Cerebellar cortex (tissue), 1 donor: Measurements from ENCODE around the gene SGF29.

ENCODE experiments used
- DNase-seq: peaks from one replicate; pipeline ENCODE4 v3.0.0-alpha.2; 2015; ENCODE audit warnings: low spot score

Gene SGF29

DNA sequence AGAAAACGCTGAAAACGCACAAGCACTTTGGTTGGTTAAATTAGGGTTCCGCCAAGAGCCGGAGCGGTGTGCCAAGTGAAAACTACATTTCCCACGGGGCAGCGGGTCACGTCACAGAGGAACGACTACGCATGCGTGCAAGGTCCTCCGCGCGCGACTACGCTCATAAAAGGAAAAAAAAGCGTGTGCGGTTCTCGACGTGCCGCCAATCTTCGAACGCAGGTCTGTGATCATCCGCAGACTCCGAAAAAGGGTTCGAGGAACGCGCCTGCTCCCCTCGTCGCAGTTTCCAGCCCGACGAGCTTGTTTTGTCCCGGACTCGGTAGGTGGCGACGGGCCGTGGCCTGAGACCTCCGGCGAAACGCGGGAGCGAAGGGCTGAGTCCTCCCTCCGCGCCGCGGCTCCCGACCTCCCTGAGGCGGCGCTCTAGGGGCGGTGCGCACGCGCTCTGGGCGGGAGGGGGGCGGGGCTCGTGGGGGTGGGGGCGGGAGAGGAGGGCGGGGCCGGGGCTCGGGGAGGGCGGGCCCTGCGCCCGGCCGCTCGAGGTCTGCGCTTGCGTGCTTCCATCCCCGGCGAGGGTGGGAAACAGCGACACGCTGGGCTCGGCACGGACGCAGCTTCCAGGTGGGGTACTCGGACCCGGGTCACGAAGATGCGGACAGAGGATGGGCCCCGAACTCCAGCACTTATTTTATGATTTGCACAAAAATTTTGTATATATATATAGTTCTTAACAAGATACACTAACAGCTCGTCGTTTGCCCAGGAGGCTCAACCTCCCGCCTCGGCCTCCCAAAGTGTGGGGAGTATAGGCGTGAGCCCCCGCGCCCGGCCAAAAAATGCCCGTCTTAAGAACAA lies at the start of gene SGF29:
Gene SGF29, plus strand, starts transcription at position 145 of the 858 bp plus-strand sequence. CDS start 27,150 bp downstream, outside the sequence.
- peak; percentile 93 for DNase-seq

DNA sequence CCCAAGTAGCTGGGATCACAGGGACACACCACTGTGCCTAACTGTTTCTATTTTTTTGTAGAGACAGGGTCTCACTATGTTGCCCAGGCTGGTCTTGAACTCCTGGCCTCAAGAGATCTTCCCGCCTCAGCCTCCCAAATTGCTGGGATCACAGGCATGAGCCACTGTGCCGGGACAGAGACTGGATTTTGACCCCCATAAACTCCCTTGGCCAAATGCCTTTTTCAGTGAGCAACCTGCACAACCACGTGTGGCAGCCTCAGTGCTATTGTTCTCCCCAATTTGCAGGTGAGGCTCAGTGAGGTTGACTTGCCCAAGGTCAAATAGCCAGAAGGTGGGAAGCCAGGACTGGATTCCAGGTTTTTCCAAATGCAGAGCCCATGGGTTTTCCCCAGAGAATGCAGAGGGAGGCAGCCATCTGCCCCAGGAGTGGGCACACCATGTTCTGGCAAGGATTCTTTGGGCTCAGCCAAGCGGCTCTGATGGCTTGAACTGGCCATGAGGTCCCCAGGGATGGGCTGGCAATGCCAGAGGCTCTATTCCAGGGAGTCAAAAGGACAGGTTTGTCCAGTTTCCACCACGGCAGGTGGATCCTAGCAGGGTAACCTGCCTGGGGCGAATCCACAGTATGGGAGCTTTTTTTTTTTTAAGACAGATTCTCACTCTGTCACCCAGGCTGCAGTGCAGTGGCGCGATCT lies 48.9 kb upstream of the SGF29 start:
- no peak for DNase-seq

DNA sequence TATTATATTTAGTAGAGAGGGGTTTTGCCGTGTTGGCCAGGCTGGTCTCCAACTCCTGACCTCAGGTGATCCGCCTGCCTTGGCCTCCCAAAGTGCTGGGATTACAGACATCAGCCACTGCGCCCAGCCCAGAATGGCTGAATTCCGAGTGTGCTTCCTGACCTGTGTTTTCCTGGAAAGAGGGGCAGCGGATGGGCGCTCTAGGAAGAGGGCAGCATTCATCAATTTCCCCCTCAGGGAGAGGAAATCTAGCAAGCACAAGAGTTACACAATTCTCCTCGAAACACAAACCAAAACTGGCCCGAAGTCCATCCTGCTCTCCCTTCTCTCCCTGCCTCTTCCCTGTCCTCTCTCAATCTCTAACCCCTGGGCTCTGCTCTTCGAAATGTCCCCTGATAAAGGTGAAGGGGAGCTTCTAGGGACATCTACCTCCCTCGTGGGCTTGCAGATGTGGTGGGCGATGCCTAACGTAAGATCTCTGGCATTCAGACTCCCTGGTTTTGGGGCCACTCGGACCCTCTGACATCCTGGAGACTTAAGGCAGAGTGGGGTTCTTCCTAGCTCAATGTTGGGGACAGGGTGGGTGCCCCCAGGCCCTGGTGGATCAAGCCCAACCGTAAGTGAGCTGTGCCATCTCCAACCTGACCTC lies 48.1 kb upstream of the SGF29 start:
- DNase-seq = no peak

DNA sequence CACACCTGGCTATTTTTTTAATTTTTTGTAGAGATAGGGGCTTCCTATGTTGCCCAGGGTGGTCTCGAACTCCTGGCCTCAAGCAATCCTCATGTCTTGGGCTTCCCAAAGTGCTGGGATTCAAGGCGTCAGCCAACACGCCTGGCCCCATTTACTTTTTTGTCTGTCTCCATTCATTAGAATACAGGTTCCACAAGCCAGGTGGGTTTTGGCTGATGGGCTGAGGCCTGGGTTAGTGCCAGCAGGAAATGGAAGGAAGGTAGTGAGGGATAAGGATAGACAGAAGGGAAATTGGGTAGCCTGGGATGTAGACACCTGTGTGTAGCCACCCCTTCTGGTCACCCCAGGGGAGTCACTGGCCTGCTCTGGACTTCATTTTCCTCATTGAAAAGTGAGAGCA lies 42.7 kb upstream of the SGF29 start:
- DNase-seq = no peak

DNA sequence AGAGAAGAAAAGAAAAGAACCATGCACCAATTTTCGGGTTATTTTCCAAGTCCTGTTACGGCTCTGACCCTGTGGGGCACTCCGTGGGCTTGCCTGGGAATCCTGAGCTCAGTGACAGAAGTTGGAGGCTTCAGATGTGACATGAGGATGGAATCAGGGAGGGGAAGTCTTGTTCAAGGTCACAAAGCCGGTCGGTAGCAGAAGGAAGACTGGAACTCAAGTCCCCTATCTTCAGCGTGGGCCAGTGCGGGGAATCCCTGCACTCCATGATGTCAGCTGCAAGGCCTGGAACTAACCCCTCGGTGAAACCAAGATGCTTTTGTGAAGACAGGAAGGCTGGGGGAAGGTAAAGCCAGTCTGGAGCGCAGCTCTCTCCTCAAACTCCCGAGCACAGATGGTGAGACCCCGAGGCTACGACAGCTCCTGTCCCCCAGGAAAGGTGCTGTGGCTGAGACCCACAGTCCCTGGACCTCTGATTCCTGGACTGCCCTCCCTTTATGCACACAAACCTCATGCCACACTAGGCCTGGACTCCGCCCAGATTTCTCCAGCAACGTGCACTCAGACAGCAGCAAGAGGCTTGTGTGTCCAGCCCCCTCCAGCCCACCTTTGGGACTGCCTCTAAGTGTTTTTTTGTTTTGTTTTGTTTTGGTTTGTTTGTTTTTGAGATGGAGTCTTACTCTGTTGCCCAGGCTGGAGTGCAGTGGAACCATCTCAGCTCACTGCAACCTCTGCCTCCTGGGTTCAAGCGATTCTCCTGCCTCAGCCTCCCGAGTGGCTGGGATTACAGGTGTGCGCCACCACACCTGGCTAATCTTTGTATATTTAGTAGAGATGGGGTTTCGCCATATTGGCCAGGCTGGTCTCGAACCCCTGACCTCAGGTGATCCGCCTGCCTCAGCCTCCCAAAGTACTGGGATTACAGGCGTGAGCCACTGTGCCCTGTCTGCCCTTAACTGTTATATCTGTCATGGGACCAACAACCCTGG lies 41.6 kb upstream of the SGF29 start:
- no peak for DNase-seq

DNA sequence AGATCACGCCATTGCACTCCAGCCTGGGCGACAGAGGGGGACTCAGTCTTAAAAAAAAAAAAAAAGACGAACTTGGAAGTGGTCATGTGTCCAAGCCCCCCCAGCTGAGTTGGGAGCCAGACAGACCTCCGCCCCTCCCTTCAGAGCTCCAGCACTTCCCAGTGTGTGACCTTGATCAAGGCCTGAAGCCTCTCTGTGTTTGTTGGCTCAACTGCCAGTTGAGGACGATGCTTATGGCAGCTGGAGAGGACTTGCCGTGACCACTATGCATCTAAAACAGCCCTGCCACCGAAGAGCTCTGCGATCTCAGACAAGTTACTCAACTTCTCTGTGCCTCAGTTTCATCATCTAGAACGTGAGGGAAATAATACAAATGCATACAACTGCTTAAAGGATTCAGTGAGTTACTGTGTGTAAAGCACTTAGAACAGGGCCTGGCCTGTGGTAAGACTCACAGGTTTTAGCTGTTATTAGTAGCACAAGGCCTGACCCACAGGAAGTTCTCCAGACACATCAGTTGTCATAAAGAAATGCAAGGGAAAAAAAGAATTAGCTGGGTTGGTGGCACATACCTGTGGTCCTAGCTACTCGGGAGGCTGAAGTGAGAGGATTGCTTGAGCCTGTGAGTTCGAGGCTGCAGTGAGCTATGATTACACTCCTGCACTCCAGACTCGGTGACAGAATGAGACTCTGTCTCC lies 40.1 kb upstream of the SGF29 start:
- DNase-seq = no peak

DNA sequence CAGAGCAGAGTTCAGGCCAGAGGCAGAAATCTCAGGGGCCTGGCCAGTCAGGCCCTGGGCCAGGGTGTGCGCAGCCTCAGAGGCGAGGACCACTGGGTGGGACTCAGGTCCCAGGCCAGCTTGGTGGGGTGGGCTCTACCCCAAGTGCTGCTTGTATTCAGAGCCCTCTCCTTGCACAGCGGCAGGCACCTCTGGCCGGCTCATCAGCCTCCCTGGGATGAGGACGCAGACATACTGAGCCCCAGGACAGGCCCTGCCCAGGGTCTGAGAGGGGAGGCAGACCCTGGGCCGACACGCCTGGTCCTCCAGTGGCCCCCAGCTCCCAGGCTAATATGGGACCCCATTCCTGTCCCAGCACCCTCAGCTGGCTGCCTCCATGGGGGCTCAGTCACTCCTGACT lies 39.5 kb upstream of the SGF29 start:
- no peak for DNase-seq

DNA sequence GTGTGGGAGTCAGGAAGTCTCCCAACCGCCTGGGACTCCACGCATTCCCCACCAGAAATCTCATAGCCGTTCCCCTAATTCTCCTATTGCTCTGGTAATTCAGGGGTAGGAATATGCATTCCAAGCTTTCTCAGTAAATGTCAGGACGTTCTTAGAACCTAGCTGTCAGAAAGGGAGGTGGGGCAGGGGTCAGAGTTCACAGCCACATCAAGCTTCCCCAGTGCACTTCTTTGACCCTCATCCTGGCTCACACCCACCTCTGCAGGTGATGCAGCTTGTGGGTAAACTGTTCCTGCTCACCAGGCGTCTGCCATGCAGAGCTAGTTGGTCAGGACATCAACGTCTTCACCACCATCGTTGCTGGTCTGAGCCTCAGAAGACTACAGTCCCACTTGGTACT lies 33.0 kb upstream of the SGF29 start:
- no peak for DNase-seq

DNA sequence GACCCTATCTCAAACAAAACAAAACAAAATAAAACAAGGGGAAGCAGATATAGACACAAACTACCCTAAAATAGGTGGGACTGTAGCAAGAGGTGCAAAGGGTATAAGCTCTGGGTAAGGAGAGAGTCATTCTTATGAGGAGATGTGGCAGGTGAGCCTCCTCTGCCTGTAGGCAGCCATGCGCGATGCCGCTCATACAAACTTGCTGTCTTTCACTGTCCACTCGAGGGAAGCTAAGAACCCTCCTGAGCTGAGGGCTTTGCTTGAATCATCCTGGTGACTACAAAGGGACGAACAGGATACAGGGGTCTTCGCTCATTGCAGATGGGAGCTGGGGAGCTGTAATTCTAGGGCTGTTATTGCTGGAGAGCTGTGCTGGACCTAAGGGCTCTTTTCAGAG lies 32.3 kb upstream of the SGF29 start:
- DNase-seq = no peak

DNA sequence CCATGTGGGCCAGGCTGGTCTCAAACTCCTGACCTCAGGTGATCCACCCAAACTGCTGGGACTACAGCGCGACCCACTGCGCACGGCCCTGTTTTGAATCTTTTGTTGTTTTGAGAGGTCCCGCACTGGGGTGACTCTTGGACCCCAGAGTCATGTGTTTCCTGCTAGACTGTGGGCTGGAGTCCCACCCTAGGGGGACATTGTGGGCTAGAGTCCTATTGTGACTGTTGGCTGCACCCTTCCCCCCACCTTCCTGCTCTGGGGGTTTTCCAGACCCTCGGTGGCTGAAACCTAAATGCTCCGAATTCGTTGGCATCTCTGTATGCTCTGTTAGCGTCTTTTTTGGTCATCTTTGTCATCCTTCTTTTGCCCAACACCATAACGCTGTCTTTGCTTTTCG lies 30.9 kb upstream of the SGF29 start:
- no peak for DNase-seq

DNA sequence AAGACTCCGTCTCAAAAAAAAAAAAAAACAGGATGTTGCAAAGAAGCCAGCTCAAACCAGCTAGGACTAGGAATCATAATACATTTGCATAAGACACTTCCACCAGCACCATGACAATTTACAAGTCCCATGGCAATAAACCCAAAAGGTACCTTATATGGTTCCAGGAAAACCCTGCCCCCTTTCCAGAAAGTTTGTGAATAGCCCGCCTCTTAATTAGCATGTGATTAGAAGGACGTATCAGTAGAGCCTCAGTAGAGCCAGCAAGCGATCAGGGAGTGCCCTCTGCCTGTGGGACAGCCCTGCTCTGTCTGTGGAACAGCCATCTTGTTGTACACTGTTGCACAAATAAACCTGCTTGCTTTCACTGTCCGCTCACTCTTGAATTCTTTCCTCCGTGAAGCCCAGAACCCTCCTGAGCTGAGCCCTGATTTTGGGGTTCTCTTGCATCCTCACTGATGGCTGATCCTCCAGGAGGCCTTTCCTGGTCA lies 29.0 kb upstream of the SGF29 start:
- DNase-seq = peak; percentile 73

DNA sequence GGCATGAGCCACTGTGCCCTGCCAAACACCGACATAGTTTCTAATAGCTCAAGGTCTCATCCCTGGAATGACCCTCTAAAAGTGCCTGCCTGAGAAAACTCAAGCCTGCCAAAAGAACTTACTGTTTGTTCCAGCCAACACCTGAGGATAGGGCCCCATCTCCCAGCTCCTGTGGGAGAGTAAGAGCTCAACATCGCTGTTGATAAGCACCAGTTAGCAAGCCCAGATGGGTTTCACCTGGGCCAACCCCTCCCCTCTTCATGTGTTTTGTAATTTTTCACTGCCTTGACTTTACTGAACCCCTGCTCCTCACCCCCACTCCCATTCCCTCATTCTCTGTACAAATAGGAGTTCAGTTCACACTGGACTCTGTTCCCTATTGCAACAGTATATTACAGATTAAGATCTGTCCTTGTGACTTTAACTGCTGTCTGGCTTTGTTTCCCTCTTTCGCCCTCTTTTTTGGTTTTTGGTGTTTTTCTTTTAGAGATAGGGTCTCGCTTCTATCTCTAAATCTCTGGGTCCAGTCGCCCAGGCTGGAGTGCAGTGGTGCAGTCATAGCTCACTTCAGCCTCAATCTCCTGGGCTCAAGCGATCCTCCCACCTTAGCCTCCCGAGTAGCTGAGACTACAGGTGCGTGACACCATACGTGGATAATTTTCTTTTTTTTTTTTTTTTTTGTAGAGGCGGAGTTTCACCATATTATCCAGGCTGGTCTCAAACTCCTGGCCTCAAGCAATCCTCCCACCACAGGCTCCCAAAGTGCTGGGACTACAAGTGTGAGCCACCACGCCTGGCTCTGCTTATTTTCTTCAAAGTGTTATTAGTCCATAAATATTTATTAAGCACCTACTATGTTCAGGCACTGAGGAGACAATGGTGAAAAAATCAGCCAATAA lies 27.3 kb upstream of the SGF29 start:
- peak; percentile 59 for DNase-seq

DNA sequence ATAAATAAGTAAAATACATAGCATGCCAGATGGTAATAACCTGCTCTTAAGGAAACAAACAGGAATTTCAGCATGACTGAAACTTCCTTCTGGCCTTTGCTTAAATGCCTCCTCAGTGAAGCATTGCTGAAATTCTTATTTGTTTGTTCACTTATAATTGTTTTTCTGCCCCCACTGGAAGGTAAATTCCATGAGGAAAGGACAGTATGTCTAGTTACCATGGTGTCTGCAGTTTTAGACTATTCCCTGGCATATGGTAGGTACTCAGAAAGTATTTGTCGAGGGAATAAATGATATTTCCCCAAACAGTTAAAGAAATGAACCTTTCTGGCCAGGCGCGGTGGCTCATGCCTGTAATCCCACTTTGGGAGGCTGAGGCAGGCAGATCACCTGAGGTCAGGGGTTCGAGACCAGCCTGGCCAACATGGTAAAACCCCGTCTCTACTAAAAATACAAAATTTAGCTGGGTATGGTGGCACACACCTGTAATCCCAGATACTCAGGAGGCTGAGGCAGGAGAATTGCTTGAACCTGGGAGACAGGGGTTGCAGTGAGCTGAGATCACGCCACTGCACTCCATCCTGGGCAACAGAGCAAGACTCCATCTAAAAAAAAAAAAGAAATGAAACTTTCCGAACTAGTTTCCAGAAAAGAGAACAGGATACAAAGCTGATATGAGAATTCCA lies 26.5 kb upstream of the SGF29 start:
- peak; percentile 61 for DNase-seq

DNA sequence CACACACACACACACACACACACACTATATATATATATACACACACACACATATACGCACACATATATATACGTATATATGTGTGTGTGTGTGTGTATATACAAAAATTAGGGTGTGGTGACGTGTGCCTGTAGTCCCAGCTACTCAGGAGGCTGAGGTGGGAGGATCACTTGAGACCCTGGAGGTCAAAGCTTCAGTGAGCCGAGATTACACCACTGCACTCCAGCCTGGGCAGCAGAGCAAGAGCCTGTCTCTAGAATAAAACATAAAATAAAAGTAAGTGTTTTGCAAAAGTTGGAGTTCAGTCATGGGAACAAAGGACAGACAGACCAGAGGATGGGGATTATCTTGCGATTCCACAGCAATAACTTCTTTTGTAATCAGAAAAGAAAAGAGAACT lies 25.7 kb upstream of the SGF29 start:
- DNase-seq = no peak

DNA sequence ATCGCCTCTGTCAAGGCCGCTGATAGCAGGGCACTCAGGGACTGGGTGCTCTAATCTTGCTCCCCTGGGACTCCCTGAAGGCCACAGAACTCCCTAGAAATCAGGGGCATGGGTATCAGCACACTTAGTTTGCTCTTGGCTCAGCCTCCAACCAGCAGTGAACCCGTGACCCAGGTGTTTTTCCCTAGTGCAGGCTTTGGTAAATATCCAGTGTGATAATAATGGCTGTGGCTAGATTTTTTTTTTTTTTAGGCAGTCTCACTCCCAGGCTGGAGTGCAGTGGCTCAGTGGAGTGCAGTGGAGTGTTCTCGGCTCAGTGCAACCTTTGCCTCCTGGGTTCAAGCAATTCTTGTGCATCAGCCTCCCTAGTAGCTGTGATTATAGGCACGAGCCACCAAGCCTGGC lies 25.3 kb upstream of the SGF29 start:
- no peak for DNase-seq

DNA sequence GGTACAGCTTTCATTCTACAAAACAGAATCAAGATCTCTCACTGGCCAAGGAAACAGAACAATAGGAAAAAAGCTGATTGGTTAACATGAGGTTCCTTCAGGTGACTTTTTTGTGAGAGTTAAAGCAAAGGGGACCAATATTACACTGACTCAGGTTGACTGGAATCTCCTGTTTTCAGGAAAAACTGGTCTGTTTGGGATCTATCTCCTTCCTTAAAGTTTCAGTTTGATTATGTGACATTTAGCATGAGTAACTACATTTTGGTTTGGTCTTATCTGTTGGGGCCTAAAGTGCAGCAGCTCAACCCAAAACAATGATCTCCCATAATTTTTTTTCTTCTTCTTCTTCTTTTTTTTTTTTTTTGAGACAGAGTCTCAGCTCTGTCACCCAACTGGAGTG lies 24.6 kb upstream of the SGF29 start:
- no peak for DNase-seq

DNA sequence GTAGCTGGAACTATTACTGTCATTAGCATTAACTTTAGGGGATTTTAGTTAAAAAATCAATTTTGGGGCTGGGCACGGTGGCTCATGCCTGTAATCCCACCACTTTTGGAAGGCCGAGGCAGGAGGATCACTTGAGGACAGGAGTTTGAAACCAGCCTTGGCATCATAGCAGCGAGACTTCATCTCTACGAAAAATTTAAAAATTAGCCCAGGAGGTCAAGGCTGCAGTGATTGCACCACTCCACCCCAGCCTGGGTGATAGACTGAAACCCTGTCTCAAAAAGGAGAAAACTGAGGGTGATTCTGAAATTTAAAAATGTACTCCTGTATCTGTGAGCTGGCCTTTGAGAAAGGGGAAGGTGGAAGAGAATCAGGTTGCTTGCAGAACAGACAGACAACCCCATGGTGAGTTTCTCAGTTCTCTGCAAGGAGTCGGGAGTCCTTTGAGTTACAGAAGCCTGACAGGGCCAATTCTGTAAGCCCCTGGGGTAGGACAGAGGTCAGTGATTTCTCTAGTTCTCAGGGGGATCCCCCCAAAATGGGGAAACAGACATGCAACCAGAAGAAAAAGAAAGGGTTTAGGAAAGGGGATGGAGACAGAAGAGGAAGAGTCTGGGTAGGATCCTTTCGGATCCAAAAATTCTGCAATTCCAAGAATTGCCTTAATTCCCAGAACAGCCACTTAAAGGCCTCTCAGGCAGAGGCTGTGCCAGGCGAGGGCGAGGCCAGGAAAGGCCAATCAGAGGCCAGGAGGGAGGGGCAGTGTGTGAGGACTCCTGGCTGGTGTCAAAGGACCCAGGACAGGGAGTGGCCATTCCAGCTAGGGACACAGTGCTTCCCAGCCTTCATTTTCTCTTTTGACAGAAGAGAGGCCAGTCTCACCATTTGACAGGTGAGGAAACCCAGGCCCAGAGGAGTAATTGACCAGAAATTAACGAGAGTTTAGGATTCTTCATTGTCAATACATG lies 21.7 kb upstream of the SGF29 start:
- peak; percentile 92 for DNase-seq
